GM23338 (cell line): Measurements from ENCODE around the gene CPSF4L.

Experiments
- CREB1 ChIP-seq: fragments of 250-450 bp; sonication (Bioruptor Pico); IDR thresholded peaks from 2 replicates; pipeline ENCODE4 v1.5.0; 2020; ENCODE audit warnings: low read depth, mild to moderate bottlenecking, moderate library complexity
- CTCF ChIP-seq, 2 experiments: fragments of 200-600 bp in 1 of 2; sonication (generic) in 1 of 2; conservative IDR thresholded peaks; 2 replicates each; pipeline versions ENCODE4 v1.5.1 to v1.6.1; 2016 to 2017; ENCODE audit warnings: antibody characterized with exemption in 2 of 2, low read depth in 2 of 2, mild to moderate bottlenecking in 2 of 2, moderate library complexity in 1 of 2

GRCh38 chr17:73227944-73228343 lies 33.7 kb downstream of the CPSF4L start:
- TF ChIP-seq CTCF (conservative IDR thresholded peaks at IDR 0.05; ENCODE audit: low read depth in 2 of 2) (no peak), CREB1 (CRISPR knock-in tag) (no peak)
